BJ (cell line): Measurements from ENCODE around the gene BTBD10. TPM values are rescaled to one million over a fixed set of nuclear protein-coding genes. Genes with fewer than 3 reads are reported as not detected.
A peak's percentile ranks its signal among the peaks of the same experiment; 100 is the strongest.

Source experiments
- CTCF ChIA-PET: fragments of 350-600 bp; formaldehyde crosslinking; extraction: SDS; loops from one replicate; lab custom pipeline; 2021; ENCODE audit warnings: antibody characterized with exemption, inconsistent platforms; lab: Yijun Ruan, JAX
- POLR2A ChIA-PET: fragments of 300-600 bp; sonication (Branson Sonifier 250); formaldehyde crosslinking; extraction: SDS; loops from one replicate; lab custom pipeline; 2021; ENCODE audit warnings: antibody characterized with exemption; lab: Charles Lee
- DNase-seq: peaks from one replicate; pipeline ENCODE4 v3.0.0-alpha.2; 2011; ENCODE audit warnings: low read depth
- H3K27me3 ChIP-seq: 2 replicates; pipeline ENCODE4 v1.6.0; 2011; ENCODE audit warnings: low read length; ENCODE audit not compliant: control insufficient read depth, insufficient read depth
- H3K36me3 ChIP-seq: 2 replicates; pipeline ENCODE4 v1.5.1; 2011; ENCODE audit warnings: low read length; ENCODE audit not compliant: control insufficient read depth, insufficient read depth
- H3K4me3 ChIP-seq: 2 replicates; pipeline ENCODE4 v1.5.1; 2011; ENCODE audit warnings: low read depth, mild to moderate bottlenecking, control low read depth, low read length
- polyA plus RNA-seq: library from polyadenylated mRNA; depleted of rRNA; stranded (reverse); fragments of >200 nt; gene quantifications from 2 replicates; pipeline ENCODE4 v1.2.3, GENCODE V29; 2011
- TF ChIP-seq, protein P1 (sequence below): IDR thresholded peaks from 2 replicates; pipeline ENCODE4 v1.5.1; 2011; ENCODE audit warnings: low read depth, mild to moderate bottlenecking, control low read depth, inconsistent platforms, low read length, moderate library complexity; ENCODE audit not compliant: insufficient read depth

The BTBD10 gene
- polyA plus RNA-seq, 1 experiment: 26.9 TPM

DNA sequence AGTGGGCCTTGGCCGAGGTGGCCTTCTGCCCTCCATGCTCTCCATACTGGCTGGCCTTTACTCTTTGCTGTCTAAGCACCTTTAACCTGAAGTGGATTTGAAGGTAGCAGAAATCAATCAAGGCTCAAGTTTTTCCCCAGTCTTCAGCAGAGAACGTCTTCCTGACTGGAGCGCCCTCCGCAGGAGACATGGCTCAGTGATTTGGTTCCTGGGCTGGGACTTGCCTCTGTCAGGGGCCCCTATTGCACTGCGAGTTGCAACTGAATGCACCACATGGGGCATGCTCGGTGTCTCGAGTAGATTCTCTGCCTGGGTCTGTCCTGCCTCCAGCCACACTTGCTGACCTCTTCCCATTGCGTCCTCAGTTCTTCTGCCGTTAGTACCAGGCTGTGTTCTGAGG, 105.8 kb downstream of the BTBD10 start:
- Histone ChIP-seq H3K36me3 (peaks cover 7% of the 10 kb centered on the region), H3K4me3 (no peak overlapping the region), H3K27me3 (no peaks in the 10 kb centered on the region)
- no peak for DNase-seq
- TF ChIP-seq, protein P1, sequence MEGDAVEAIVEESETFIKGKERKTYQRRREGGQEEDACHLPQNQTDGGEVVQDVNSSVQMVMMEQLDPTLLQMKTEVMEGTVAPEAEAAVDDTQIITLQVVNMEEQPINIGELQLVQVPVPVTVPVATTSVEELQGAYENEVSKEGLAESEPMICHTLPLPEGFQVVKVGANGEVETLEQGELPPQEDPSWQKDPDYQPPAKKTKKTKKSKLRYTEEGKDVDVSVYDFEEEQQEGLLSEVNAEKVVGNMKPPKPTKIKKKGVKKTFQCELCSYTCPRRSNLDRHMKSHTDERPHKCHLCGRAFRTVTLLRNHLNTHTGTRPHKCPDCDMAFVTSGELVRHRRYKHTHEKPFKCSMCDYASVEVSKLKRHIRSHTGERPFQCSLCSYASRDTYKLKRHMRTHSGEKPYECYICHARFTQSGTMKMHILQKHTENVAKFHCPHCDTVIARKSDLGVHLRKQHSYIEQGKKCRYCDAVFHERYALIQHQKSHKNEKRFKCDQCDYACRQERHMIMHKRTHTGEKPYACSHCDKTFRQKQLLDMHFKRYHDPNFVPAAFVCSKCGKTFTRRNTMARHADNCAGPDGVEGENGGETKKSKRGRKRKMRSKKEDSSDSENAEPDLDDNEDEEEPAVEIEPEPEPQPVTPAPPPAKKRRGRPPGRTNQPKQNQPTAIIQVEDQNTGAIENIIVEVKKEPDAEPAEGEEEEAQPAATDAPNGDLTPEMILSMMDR: no peak
- CTCF ChIA-PET: no interaction called here
- POLR2A ChIA-PET: no interaction called here

DNA sequence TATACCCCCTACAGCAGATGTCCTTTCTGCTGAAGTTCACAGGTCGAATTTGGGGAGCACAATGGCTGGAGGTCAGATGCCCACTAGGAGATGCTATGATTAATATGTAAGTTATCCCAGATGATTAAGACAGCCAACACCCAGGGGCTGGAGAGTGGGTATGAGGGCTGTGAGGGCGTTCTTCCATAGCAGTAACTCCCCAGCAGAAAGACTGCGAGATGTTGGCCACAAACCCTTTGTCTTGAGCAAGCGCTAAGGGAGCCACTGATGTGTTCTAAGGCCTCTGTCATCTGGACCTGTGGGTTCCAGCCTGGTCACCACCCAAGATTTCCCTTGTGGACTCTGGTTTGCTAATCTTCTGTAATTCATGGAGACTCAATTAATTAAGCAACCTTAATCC, 107.8 kb downstream of the BTBD10 start:
- H3K4me3 ChIP-seq: no peak overlapping the region
- no peak for DNase-seq
- POLR2A ChIA-PET: no interaction called here
- H3K36me3 ChIP-seq: peaks cover 7% of the 10 kb centered on the region
- TF ChIP-seq, protein P1: no peak
- no peaks in the 10 kb centered on the region for H3K27me3 ChIP-seq
- CTCF ChIA-PET: interaction anchor here (0.8 to 3.5 kb wide), 7 partner anchors 10 to 111 kb away, joined by 3 to 30 read pairs (median 4); no protein-coding TSS in a partner anchor

DNA sequence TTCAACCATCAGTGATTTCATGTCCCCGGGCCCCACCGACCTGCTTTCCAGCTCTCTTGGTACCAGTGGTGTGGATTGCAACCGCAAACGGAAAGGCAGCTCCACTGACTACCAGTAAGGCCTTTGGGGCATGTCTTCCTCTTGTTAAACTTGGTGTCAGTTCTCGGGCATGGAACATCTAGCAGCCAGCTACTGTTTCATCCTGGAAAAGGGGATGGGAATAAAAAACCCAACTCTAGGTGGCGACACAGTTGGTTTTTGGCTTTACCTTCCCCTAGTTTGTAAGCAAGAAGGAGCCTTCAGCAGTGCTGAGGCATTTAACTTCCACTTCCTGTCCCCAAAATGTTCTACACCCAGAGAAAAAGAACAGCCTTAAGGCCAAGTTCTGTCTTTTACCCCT, 108.7 kb downstream of the BTBD10 start:
- Histone ChIP-seq H3K27me3 (no peaks in the 10 kb centered on the region), H3K36me3 (peaks cover 7% of the 10 kb centered on the region), H3K4me3 (no peak overlapping the region)
- no peak for DNase-seq
- CTCF ChIA-PET: interaction anchor here (0.8 to 4.7 kb wide), 8 partner anchors 9 to 145 kb away, joined by 3 to 30 read pairs (median 7); no protein-coding TSS in a partner anchor
- TF ChIP-seq, protein P1: peak; percentile 35
- POLR2A ChIA-PET: interaction anchor here (0.9 kb wide), 1 partner anchor 14 kb away, joined by 3 read pairs; no protein-coding TSS in a partner anchor

DNA sequence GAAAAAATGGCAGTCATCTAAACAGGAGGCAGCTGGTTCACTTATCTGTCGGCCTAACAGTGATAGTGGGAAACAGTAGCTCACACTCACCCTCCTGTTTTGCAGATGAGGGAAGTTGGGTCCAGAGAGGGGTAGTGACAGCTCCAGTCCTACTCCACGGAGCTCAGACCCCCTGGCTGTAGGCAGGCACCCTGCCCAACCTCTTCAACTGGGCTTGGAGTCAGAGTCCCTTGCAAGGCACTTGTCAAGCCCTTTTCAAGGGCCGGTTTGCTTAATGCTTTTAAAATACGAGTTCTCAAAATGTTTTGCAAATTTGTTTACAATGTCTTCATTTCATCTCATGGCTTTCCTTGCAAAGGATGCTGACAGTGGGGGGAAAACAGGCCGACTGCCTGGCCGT, 110.3 kb downstream of the BTBD10 start:
- no peak for DNase-seq
- TF ChIP-seq, protein P1: no peak
- POLR2A ChIA-PET: no interaction called here
- Histone ChIP-seq H3K4me3 (no peak overlapping the region), H3K36me3 (peaks cover 5% of the 10 kb centered on the region), H3K27me3 (no peaks in the 10 kb centered on the region)
- CTCF ChIA-PET: interaction anchor here (1.1 to 4.7 kb wide), 10 partner anchors 8 to 143 kb away, joined by 3 to 24 read pairs (median 4); no protein-coding TSS in a partner anchor

DNA sequence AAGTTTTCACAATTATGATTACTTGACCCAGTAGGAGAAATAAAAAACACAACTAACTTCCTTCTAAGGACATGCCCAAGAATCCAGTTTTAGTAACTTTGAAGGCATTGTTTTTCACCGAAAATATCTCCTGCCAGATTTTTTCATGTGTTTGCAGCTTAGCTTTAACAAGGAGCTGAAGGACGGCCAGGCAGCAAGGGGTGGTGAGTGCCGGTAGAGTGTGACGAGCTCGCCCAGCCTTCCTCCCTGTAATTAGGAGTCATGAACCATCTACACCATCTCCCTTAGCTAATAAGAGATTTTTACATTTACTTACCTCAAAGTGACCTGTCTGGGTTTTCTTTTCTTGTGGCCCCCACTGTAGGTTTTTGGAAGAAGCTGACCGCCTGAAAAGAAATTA, 113.4 kb downstream of the BTBD10 start:
- ChIA-PET POLR2A (no interaction called here), CTCF (interaction anchor here (1.0 to 4.7 kb wide), 3 partner anchors 12 to 140 kb away, joined by 3 to 24 read pairs (median 4); no protein-coding TSS in a partner anchor)
- DNase-seq: no peak
- H3K27me3 ChIP-seq: no peaks in the 10 kb centered on the region
- H3K4me3 ChIP-seq: no peak overlapping the region
- TF ChIP-seq, protein P1: no peak
- no peaks in the 10 kb centered on the region for H3K36me3 ChIP-seq
